CD4-positive, alpha-beta T cell (primary cell): ENCODE data around the gene GRIN1. TPM values are rescaled to one million over a fixed set of nuclear protein-coding genes. Genes with fewer than 3 reads are reported as not detected.
"Not testable (repeated sequence)": the region's sequence is repeated elsewhere in the genome, so short reads cannot be mapped to it uniquely, and the experiment has no call there.

Source experiments
- ATAC-seq: fragments of 200-7000 bp; cut with Tn5 transposase; one replicate; pipeline ENCODE4 v1.10.0; 2022; ENCODE audit warnings: mild to moderate bottlenecking; ENCODE audit not compliant: poor library complexity
- CTCF ChIA-PET: fragments of 350-600 bp; sonication (Branson Sonifier 250); formaldehyde crosslinking; loops from one replicate; lab custom pipeline; 2021; ENCODE audit warnings: antibody characterized with exemption, inconsistent platforms; lab: Charles Lee
- POLR2A ChIA-PET: fragments of 350-600 bp; sonication (Branson Sonifier 250); formaldehyde crosslinking; loops from one replicate; lab custom pipeline; 2021; ENCODE audit warnings: antibody characterized with exemption, inconsistent platforms; lab: Charles Lee
- DNase-seq, 14 experiments: peaks; one replicate each; pipeline ENCODE4 v3.0.0-alpha.2; 2013 to 2020; ENCODE audit warnings: mixed read lengths in 2 of 14
- H3K27ac ChIP-seq, 2 donors: one replicate each; pipeline versions ENCODE4 v1.5.1 to v1.7.0; 2013; ENCODE audit warnings: low read length in 2 of 2, low read depth in 1 of 2, mild to moderate bottlenecking in 1 of 2
- H3K27me3 ChIP-seq, 2 experiments: 1 replicate in 1 of 2; 2 replicates in 1 of 2; pipeline versions ENCODE4 v1.6.1 to v1.7.0; 2013; ENCODE audit warnings: low read length in 2 of 2, control low read depth in 1 of 2, mild to moderate bottlenecking in 1 of 2, moderate library complexity in 1 of 2; ENCODE audit not compliant: insufficient read depth in 2 of 2, control insufficient read depth in 1 of 2
- H3K36me3 ChIP-seq: one replicate; pipeline ENCODE4 v1.6.1; 2013; ENCODE audit warnings: low read length, control low read depth; ENCODE audit not compliant: insufficient read depth
- H3K4me1 ChIP-seq: one replicate; pipeline ENCODE4 v1.6.1; 2013; ENCODE audit warnings: low read length, control low read depth; ENCODE audit not compliant: insufficient read depth
- H3K4me3 ChIP-seq: one replicate; pipeline ENCODE4 v1.5.1; 2013; ENCODE audit warnings: mild to moderate bottlenecking, low read length, moderate library complexity
- H3K9me3 ChIP-seq, 2 experiments: 1 replicate in 1 of 2; 2 replicates in 1 of 2; pipeline versions ENCODE4 v1.6.1 to v1.7.0; 2013; ENCODE audit warnings: low read length in 2 of 2, mild to moderate bottlenecking in 2 of 2, control low read depth in 1 of 2, moderate library complexity in 1 of 2; ENCODE audit not compliant: control insufficient read depth in 1 of 2, insufficient read depth in 1 of 2
- H3K27ac Mint-ChIP-seq: one replicate; pipeline ENCODE4 v1.8.0; 2020; ENCODE audit warnings: mixed read lengths
- H3K27me3 Mint-ChIP-seq: one replicate; pipeline ENCODE4 v1.8.0; 2021; ENCODE audit warnings: mixed read lengths
- H3K36me3 Mint-ChIP-seq: one replicate; pipeline ENCODE4 v1.8.0; 2021; ENCODE audit warnings: low read depth, mixed read lengths
- H3K4me1 Mint-ChIP-seq: one replicate; pipeline ENCODE4 v1.8.0; 2021; ENCODE audit warnings: low read depth, mixed read lengths
- H3K4me3 Mint-ChIP-seq: one replicate; pipeline ENCODE4 v1.8.0; 2020; ENCODE audit warnings: mild to moderate bottlenecking, mixed read lengths
- H3K9me3 Mint-ChIP-seq: one replicate; pipeline ENCODE4 v1.8.0; 2020; ENCODE audit warnings: mixed read lengths
- intact Hi-C, 2 experiments: fragments of 100-400 bp; cut with DNase I in 1 of 2; cut with micrococcal nuclease in 1 of 2; formaldehyde crosslinking; loops; one replicate each; pipeline versions ENCODE4 v1.15.1 to v1.9.0; 2023 to 2025; cut with DNase I, micrococcal nuclease
- total RNA-seq, 174 experiments: library from RNA in 2 of 174; stranded (reverse) in 2 of 174; gene quantifications; one replicate each; pipeline ENCODE4 v1.2.3 and lab custom pipeline; 2021 to 2026
- TF ChIP-seq, protein P1 (sequence below): fragments of 200-600 bp; IDR thresholded peaks from one replicate; pipeline ENCODE4 v1.8.0; 2022; ENCODE audit warnings: antibody characterized with exemption, mild to moderate bottlenecking

Gene GRIN1
- total RNA-seq, 2 experiments from 2014 or later: not detected

DNA sequence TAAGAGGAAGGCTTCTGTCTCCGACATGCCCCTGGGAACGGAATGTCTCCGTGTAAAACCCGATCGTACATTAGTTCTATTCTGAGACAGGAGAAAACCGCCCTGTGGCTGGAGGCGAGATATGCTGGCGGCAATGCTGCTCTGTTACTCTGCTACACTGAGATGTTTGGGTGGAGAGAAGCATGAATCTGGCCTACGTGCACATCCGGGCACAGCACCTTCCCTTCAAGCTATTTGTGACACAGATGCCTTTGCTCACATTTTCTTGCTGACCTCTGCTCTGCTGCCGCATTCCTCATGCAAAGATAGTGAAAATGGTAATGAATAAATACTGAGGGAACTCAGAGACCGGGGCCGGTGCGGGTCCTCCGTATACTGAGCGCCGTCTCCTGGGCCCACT is 22.2 kb upstream of the GRIN1 start:
- H3K36me3 Mint-ChIP-seq: peaks cover 8% of the 10 kb centered on the region
- DNase-seq: no peak
- no peaks in the 10 kb centered on the region for H3K27me3 Mint-ChIP-seq
- ATAC-seq: no peak
- TF ChIP-seq, protein P1, sequence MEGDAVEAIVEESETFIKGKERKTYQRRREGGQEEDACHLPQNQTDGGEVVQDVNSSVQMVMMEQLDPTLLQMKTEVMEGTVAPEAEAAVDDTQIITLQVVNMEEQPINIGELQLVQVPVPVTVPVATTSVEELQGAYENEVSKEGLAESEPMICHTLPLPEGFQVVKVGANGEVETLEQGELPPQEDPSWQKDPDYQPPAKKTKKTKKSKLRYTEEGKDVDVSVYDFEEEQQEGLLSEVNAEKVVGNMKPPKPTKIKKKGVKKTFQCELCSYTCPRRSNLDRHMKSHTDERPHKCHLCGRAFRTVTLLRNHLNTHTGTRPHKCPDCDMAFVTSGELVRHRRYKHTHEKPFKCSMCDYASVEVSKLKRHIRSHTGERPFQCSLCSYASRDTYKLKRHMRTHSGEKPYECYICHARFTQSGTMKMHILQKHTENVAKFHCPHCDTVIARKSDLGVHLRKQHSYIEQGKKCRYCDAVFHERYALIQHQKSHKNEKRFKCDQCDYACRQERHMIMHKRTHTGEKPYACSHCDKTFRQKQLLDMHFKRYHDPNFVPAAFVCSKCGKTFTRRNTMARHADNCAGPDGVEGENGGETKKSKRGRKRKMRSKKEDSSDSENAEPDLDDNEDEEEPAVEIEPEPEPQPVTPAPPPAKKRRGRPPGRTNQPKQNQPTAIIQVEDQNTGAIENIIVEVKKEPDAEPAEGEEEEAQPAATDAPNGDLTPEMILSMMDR: no peak
- ChIA-PET CTCF (no interaction called here), POLR2A (no interaction called here)
- H3K9me3 Mint-ChIP-seq: no peaks in the 10 kb centered on the region
- no peaks in the 10 kb centered on the region for H3K27me3 ChIP-seq
- no peaks in the 10 kb centered on the region for H3K4me1 Mint-ChIP-seq
- no peaks in the 10 kb centered on the region for H3K9me3 ChIP-seq
- peaks cover 28% of the 10 kb centered on the region for H3K4me1 ChIP-seq
- no peak overlapping the region for H3K27ac ChIP-seq
- intact Hi-C loops: loop anchor here in 1 of 2 experiments (5.0 kb wide), 1 partner anchor 121 kb away; no protein-coding TSS in a partner anchor
- peaks cover 13% of the 10 kb centered on the region for H3K36me3 ChIP-seq
- H3K4me3 Mint-ChIP-seq: peak overlapping the region; percentile 65
- H3K4me3 ChIP-seq: no peak overlapping the region
- H3K27ac Mint-ChIP-seq: no peak overlapping the region

DNA sequence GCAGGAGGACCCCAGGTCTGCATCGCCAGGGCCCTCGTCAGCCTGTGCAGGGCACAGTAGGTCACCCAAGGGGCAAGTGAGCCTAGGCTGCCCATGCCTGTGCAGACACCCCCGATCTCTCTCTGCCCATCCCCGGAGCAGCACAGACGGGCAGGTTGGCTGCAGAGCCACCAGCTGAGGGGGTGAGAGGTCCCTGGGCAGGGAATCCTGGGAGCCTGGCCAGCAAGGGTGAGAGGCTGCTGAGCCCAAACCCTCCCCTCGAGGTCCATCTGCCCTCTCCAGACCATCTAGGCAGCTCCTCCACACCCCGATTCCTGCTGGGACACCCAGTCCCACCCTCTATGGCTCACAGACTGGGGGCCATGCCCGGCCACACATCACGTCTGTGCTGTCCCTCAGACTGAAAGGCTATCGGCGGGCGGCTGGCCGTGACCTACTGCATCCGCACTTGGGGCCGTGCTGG is 21.7 kb upstream of the GRIN1 start:
- ChIA-PET CTCF (no interaction called here), POLR2A (no interaction called here)
- no peaks in the 10 kb centered on the region for H3K9me3 Mint-ChIP-seq
- no peak overlapping the region for H3K4me3 Mint-ChIP-seq
- Histone ChIP-seq H3K4me3 (no peak overlapping the region), H3K9me3 (no peaks in the 10 kb centered on the region), H3K27me3 (no peaks in the 10 kb centered on the region), H3K36me3 (peaks cover 7% of the 10 kb centered on the region), H3K27ac (no peak overlapping the region), H3K4me1 (peaks cover 24% of the 10 kb centered on the region)
- intact Hi-C loops: loop anchor here in 1 of 2 experiments (5.0 kb wide), 1 partner anchor 120 kb away; no protein-coding TSS in a partner anchor
- ATAC-seq (no peak), DNase-seq (peak in 1 of 14 experiments; percentile 20)
- H3K36me3 Mint-ChIP-seq: peaks cover 8% of the 10 kb centered on the region
- H3K27ac Mint-ChIP-seq: no peak overlapping the region
- H3K4me1 Mint-ChIP-seq: no peaks in the 10 kb centered on the region
- TF ChIP-seq, protein P1: no peak
- H3K27me3 Mint-ChIP-seq: no peaks in the 10 kb centered on the region

DNA sequence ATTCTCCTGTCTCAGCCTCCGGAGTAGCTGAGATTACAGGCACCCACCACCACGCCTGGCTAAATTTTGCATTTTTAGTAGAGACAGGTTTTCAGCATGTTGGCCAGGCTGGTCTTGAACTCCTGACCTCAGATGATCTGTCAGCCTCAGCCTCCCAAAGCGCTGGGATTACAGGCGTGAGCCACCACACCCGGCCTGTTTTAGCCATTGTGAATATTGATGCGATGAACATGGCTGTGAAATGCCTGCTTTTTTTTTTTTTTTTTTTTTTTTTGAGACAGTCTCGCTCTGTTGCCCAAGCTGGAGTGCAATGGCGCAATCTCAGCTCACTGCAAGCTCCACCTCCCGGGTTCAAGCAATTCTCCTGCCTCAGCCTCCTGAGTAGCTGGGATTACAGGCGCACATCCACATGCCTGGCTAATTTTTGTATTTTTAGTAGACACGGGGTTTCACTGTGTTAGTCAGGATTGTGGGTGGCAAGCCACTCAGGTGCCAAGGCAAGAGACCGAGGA is 20.8 kb upstream of the GRIN1 start:
- not testable (repeated sequence) for H3K27me3 ChIP-seq, H3K4me3 ChIP-seq, H3K9me3 ChIP-seq, H3K4me1 Mint-ChIP-seq, H3K27me3 Mint-ChIP-seq, H3K27ac Mint-ChIP-seq, ATAC-seq, H3K36me3 ChIP-seq, H3K36me3 Mint-ChIP-seq, DNase-seq, H3K4me3 Mint-ChIP-seq, H3K9me3 Mint-ChIP-seq, H3K27ac ChIP-seq
- peaks cover 15% of the 10 kb centered on the region for H3K4me1 ChIP-seq
- CTCF ChIA-PET: interaction anchor here (0.7 to 2.4 kb wide), 7 partner anchors 11 to 118 kb away, joined by 3 to 7 read pairs (median 4); partner anchors contain the start of genes ANAPC2, NPDC1, RNF224 and SSNA1
- POLR2A ChIA-PET: interaction anchor here (1.2 kb wide), 1 partner anchor 22 kb away, joined by 3 read pairs; no protein-coding TSS in a partner anchor
- intact Hi-C loops: loop anchor here (1.0 to 5.0 kb wide), 2 partner anchors 109 to 119 kb away; partner anchors contain the start of gene RNF224 (in 1 of the 2)

DNA sequence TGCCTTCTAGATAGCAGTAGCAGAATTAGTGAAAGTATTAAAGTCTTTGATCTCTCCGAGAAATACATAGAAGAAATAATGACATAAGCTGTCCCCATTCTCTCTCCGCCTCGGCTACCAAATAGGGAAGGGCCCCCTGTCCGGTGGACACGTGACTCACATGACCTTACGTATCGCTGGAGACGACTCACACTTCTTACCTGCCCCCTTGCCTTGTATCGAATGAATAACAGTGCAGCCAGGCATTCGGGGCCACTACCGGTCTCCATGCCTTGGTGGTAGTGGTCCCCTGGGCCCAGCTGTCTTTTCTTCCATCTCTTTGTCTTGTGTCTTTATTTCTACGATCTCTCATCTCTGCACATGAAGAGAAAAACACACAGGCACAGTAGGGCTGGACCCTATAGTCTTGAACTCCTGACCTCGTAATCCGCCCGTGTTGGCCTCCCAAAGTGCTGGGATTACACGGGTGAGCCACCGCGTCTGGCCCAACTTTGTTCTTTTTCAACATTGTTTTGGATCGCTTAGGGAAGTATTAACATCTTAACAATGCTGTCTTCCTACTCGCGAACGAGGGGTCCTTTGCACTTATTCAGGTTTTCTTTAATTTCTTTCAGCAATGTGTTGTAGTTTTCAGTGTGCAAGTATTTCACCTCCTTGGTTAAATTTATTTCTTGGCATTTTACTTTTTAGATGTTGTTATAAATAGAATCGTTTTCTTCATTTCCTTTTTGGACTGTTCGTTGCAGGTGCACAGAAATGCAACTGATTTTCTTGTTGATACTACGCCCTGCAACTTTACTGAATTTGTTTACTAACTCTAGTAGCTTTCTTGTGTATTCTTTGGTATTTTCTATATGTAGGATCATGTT is 16.8 kb upstream of the GRIN1 start:
- H3K9me3 ChIP-seq, H3K36me3 ChIP-seq, H3K36me3 Mint-ChIP-seq, H3K4me3 Mint-ChIP-seq, ATAC-seq, H3K4me3 ChIP-seq, H3K9me3 Mint-ChIP-seq, POLR2A ChIA-PET, DNase-seq, H3K27ac Mint-ChIP-seq, H3K27me3 ChIP-seq, H3K27me3 Mint-ChIP-seq, H3K27ac ChIP-seq, H3K4me1 ChIP-seq: not testable (repeated sequence)
- intact Hi-C loops: loop anchor here in 1 of 2 experiments (1.0 to 10.0 kb wide), 2 partner anchors 53 to 105 kb away; partner anchors contain the start of genes LRRC26, RNF224 and TMEM210
- peaks cover 11% of the 10 kb centered on the region for H3K4me1 Mint-ChIP-seq
- CTCF ChIA-PET: interaction anchor here (0.7 to 1.7 kb wide), 3 partner anchors 105 to 114 kb away, joined by 3 read pairs; partner anchors contain the start of gene RNF224

DNA sequence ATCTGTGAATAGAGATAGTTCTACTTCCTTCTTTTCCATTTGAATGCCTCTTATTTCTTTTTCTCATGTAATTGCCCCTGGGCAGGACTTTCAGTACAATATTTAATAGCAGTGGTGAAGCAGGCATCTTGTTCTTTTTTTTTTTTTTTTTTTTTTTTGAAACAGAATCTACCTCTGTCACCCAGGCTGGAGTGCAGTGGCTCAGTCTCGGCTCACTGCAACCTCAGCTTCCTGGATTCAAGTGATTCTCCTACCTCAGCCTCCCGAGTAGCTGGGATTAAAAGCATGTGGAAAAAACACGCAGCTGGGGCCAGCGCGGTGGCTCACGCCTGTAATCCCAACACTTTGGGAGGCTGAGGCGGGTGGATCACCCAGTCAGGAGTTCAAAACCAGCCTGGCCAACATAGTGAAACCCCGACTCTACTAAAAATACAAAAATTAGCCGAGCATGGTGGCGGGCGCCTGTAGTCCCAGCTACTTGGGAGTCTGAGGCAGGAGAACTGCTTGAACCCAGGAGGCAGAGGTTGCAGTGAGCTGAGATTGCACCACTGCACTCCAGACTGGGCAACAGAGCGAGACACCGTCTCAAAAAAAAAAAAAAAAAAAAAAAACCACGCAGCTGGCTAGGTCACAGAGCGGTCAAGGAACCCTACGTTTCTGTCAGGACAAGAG is 16.0 kb upstream of the GRIN1 start:
- H3K9me3 ChIP-seq, H3K9me3 Mint-ChIP-seq, H3K27me3 ChIP-seq, H3K4me3 ChIP-seq, H3K27me3 Mint-ChIP-seq, H3K4me3 Mint-ChIP-seq, DNase-seq, H3K27ac ChIP-seq, ATAC-seq, H3K36me3 Mint-ChIP-seq, H3K27ac Mint-ChIP-seq, H3K36me3 ChIP-seq: not testable (repeated sequence)
- POLR2A ChIA-PET: interaction anchor here (0.6 to 0.7 kb wide), 2 partner anchors 152 to 718 kb away, joined by 3 to 4 read pairs; no protein-coding TSS in a partner anchor
- H3K4me1 Mint-ChIP-seq: peaks cover 19% of the 10 kb centered on the region
- H3K4me1 ChIP-seq: peaks cover 16% of the 10 kb centered on the region
- intact Hi-C loops: loop anchor here in 1 of 2 experiments (1.0 to 10.0 kb wide), 2 partner anchors 52 to 104 kb away; partner anchors contain the start of genes LRRC26, RNF224 and TMEM210
- CTCF ChIA-PET: interaction anchor here (0.7 to 1.7 kb wide), 3 partner anchors 104 to 114 kb away, joined by 3 read pairs; partner anchors contain the start of gene RNF224
